ENCODE data around the gene TMEM97.

The TMEM97 gene

GRCh38 chr17:28293994-28294393, 25.0 kb upstream of the TMEM97 start:
- no peak overlapping the region for H3K4me3 ChIP-seq (ENCODE audit: control insufficient read depth, low read depth, low read length)
- DNase-seq (ENCODE audit: low read depth) = no peak
- no peak for TF ChIP-seq CTCF (IDR thresholded peaks at IDR 0.05; ENCODE audit: control insufficient read depth, insufficient read depth, low read depth, low read length, missing control alignments)

GRCh38 chr17:28295677-28296578, 23.1 kb upstream of the TMEM97 start:
- no peak overlapping the region for H3K4me3 ChIP-seq (ENCODE audit: control insufficient read depth, low read depth, low read length)
- no peak for DNase-seq (ENCODE audit: low read depth)
- TF ChIP-seq CTCF (IDR thresholded peaks at IDR 0.05; ENCODE audit: control insufficient read depth, insufficient read depth, low read depth, low read length, missing control alignments) = no peak

- no peak for DNase-seq (ENCODE audit: low read depth)
- TF ChIP-seq CTCF (IDR thresholded peaks at IDR 0.05; ENCODE audit: control insufficient read depth, insufficient read depth, low read depth, low read length, missing control alignments) = no peak
- no peak overlapping the region for H3K4me3 ChIP-seq (ENCODE audit: control insufficient read depth, low read depth, low read length)
These were observed 20.6 kb upstream of the TMEM97 start for GRCh38 chr17:28298449-28298848.

GRCh38 chr17:28306954-28307401, 12.0 kb upstream of the TMEM97 start:
- TF ChIP-seq CTCF (IDR thresholded peaks at IDR 0.05; ENCODE audit: control insufficient read depth, insufficient read depth, low read depth, low read length, missing control alignments) = no peak
- DNase-seq (ENCODE audit: low read depth) = no peak
- no peak overlapping the region for H3K4me3 ChIP-seq (ENCODE audit: control insufficient read depth, low read depth, low read length)

- no peak for TF ChIP-seq CTCF (IDR thresholded peaks at IDR 0.05; ENCODE audit: control insufficient read depth, insufficient read depth, low read depth, low read length, missing control alignments)
- no peak overlapping the region for H3K4me3 ChIP-seq (ENCODE audit: control insufficient read depth, low read depth, low read length)
- no peak for DNase-seq (ENCODE audit: low read depth)
These were observed 5.2 kb upstream of the TMEM97 start for GRCh38 chr17:28313841-28314240.

GRCh38 chr17:28315846-28316705, 2.9 kb upstream of the TMEM97 start:
- H3K4me3 ChIP-seq (ENCODE audit: control insufficient read depth, low read depth, low read length) = no peak overlapping the region
- DNase-seq (ENCODE audit: low read depth) = no peak
- no peak for TF ChIP-seq CTCF (IDR thresholded peaks at IDR 0.05; ENCODE audit: control insufficient read depth, insufficient read depth, low read depth, low read length, missing control alignments)

All from AG09309 (cell line).